GM12874 (cell line): Measurements from ENCODE around the gene ARFGAP3.
A peak's percentile ranks its signal among the peaks of the same experiment; 100 is the strongest.

ENCODE experiments used
- CTCF ChIP-seq: IDR thresholded peaks from 2 replicates; pipeline ENCODE4 v1.5.1; 2011; ENCODE audit warnings: low read depth, mild to moderate bottlenecking, control low read depth, low read length, moderate library complexity; ENCODE audit not compliant: insufficient read depth

ARFGAP3 gene

GRCh38 chr22:42791721-42792452 is 65.2 kb downstream of the ARFGAP3 start:
- TF ChIP-seq CTCF = no peak

GRCh38 chr22:42788466-42788865 is 68.6 kb downstream of the ARFGAP3 start:
- TF ChIP-seq CTCF = no peak

GRCh38 chr22:42788021-42788420 is 69.1 kb downstream of the ARFGAP3 start:
- no peak for TF ChIP-seq CTCF

- TF ChIP-seq CTCF = no peak
These were observed 69.7 kb downstream of the ARFGAP3 start for GRCh38 chr22:42787357-42787736.

GRCh38 chr22:42786606-42787356 is 70.3 kb downstream of the ARFGAP3 start:
- no peak for TF ChIP-seq CTCF

- no peak for TF ChIP-seq CTCF
These were observed 71.2 kb downstream of the ARFGAP3 start for GRCh38 chr22:42785706-42786499.

GRCh38 chr22:42780070-42780540 is 77.0 kb downstream of the ARFGAP3 start:
- TF ChIP-seq CTCF = peak; percentile 69
